Tibial artery (tissue), 4 donors: ENCODE results near the gene NCKAP5.

Experiments
- DNase-seq, 2 donors: peaks; one replicate each; pipeline ENCODE4 v3.0.0-alpha.2; 2019
- H3K27ac ChIP-seq, 2 donors: fragments of 200-600 bp; sonication (generic) in 1 of 2; 1 replicate in 1 of 2; 2 replicates in 1 of 2; pipeline ENCODE4 v1.5.1; 2018 to 2019; ENCODE audit warnings: mild to moderate bottlenecking in 1 of 2
- H3K27me3 ChIP-seq, 2 donors: fragments of 200-600 bp; sonication (generic) in 1 of 2; one replicate each; pipeline versions ENCODE4 v1.5.1 to v1.6.0; 2016 to 2019
- H3K36me3 ChIP-seq, 3 donors: fragments of 200-600 bp; sonication (generic) in 2 of 3; one replicate each; pipeline ENCODE4 v1.5.1; 2016 to 2019; ENCODE audit warnings: mild to moderate bottlenecking in 2 of 3
- H3K4me1 ChIP-seq, 4 donors: fragments of 200-600 bp; sonication (generic) in 2 of 4; 1 replicate in 3 of 4; 2 replicates in 1 of 4; pipeline ENCODE4 v1.5.1; 2016 to 2019
- H3K4me3 ChIP-seq, 2 donors: fragments of 200-600 bp; sonication (generic) in 1 of 2; 1 replicate in 1 of 2; 2 replicates in 1 of 2; pipeline ENCODE4 v1.5.1; 2018 to 2019; ENCODE audit warnings: mild to moderate bottlenecking in 2 of 2
- H3K9me3 ChIP-seq, 3 donors: fragments of 200-600 bp; sonication (generic) in 1 of 3; one replicate each; pipeline ENCODE4 v1.5.1; 2016 to 2019
- CTCF ChIP-seq, 2 experiments: fragments of 200-600 bp in 1 of 2; fragments of 450-650 bp in 1 of 2; IDR thresholded peaks; one replicate each; pipeline ENCODE4 v1.5.1; 2017 to 2019; ENCODE audit warnings: antibody characterized with exemption in 2 of 2, mild to moderate bottlenecking in 1 of 2, moderate library complexity in 1 of 2
- intact Hi-C: fragments of 100-400 bp; cut with DNase I; formaldehyde crosslinking; loops from one replicate; pipeline ENCODE4 v1.15.0; 2023; ENCODE audit warnings: low total_unique reads

NCKAP5 gene

GRCh38 chr2:133599211-133599803 lies 31.0 kb upstream of the NCKAP5 start:
- DNase-seq = no peak
- H3K27me3 ChIP-seq = no peaks in the 10 kb centered on the region
- no peak for TF ChIP-seq CTCF (IDR thresholded peaks at IDR 0.05)
- H3K4me3 ChIP-seq = no peak overlapping the region
- H3K9me3 ChIP-seq = no peaks in the 10 kb centered on the region
- H3K27ac ChIP-seq = no peak overlapping the region
- intact Hi-C loops = no loop called here
- peaks cover 0 to 13% (median 4%) of the 10 kb centered on the region in 4 donors for H3K4me1 ChIP-seq
- no peaks in the 10 kb centered on the region for H3K36me3 ChIP-seq

GRCh38 chr2:133598769-133599168 lies 30.5 kb upstream of the NCKAP5 start:
- Histone ChIP-seq H3K4me3 (no peak overlapping the region), H3K36me3 (no peaks in the 10 kb centered on the region), H3K27me3 (no peaks in the 10 kb centered on the region), H3K4me1 (peaks cover 0 to 13% (median 4%) of the 10 kb centered on the region in 4 donors), H3K27ac (no peak overlapping the region), H3K9me3 (no peaks in the 10 kb centered on the region)
- no peak for TF ChIP-seq CTCF (IDR thresholded peaks at IDR 0.05)
- DNase-seq = no peak
- intact Hi-C loops = no loop called here

DNA sequence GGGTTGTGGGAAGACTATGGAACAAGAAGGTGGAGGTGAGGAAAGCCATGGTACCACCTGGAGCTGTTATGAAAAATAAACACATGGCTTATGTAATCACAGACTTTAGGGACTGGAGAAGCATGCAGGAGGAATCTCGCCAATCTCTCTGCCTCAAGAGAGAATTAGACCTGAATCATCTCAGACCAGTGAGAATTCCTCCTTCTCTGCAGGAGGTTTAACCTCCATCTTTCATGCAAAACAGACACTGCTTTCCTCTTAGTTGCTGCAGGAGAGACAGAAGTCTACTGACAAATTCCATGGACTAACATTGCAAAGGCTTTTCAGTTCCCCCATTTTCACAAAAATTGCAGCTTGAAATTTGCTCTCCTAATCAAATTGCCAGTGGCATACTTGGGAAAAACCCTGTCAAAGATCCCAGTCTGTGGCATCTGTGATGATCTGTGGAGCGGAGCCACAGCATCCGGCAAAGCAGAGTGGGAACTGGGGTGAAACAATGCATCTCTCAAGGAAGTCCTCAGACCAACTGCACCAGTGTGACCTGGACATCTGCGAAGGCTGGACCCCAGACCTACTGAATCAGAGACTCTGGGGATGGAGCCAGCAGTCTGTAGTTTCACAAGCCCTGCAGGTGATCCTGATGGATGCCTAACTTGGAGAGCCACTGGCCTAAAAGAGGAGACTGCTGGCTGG lies 28.6 kb upstream of the NCKAP5 start:
- Histone ChIP-seq H3K4me3 (no peak overlapping the region), H3K27ac (no peak overlapping the region), H3K36me3 (no peaks in the 10 kb centered on the region), H3K4me1 (peaks cover 0 to under 1% (median 0%) of the 10 kb centered on the region in 4 donors), H3K27me3 (no peaks in the 10 kb centered on the region), H3K9me3 (no peaks in the 10 kb centered on the region)
- intact Hi-C loops = no loop called here
- no peak for TF ChIP-seq CTCF (IDR thresholded peaks at IDR 0.05)
- no peak for DNase-seq

DNA sequence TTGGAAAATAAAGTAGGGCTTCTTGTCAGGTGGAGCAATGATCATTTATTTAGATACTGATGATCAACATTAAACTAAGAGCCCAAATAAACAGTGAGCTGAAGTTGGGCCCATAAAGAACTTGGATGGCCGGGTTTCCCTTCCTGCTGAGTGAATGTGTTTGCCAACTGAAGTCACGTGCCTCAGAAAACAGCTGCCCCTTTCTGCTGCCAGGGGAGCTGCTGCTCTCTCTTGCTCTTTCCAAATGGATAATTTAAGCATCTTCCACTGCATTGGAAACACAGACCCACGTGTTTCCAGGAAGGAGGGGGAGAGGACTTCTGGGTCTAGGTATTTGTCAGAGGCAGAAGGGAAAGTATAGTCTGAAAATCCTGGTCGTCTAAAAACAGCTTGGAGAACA lies 22.9 kb upstream of the NCKAP5 start:
- DNase-seq = peak; percentile 43 to 70
- Histone ChIP-seq H3K27ac (no peak overlapping the region), H3K4me3 (no peak overlapping the region)

DNA sequence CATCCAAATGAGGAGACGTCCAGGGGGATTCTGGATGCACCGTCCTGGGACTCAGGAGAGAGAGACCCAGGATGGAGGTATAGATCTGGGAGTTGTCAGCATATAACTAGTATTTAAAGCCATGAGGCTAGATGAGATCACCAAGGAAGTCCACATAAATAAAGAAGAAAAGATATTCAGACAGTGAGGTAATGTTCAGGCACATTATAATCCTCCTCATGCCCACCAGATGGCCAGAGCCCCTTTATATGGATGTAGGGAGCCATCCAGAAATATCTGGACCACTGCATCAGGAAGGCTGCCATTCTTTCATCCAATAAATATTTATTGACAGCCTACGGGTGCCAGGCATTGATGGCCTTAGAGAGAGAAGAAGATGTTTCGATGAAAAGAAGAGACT lies 21.2 kb upstream of the NCKAP5 start:
- Histone ChIP-seq H3K36me3 (no peaks in the 10 kb centered on the region), H3K27me3 (no peaks in the 10 kb centered on the region), H3K27ac (no peak overlapping the region), H3K4me3 (no peak overlapping the region), H3K9me3 (no peaks in the 10 kb centered on the region), H3K4me1 (peaks cover 0 to 15% (median 4%) of the 10 kb centered on the region in 4 donors)
- no peak for TF ChIP-seq CTCF (IDR thresholded peaks at IDR 0.05)
- intact Hi-C loops = no loop called here
- DNase-seq = no peak

More for the DNA sequence above, 22.9 kb upstream of the NCKAP5 start:
- no peaks in the 10 kb centered on the region for H3K27me3 ChIP-seq
- intact Hi-C loops = no loop called here
- H3K9me3 ChIP-seq = no peaks in the 10 kb centered on the region
- H3K36me3 ChIP-seq = no peaks in the 10 kb centered on the region
- no peak for TF ChIP-seq CTCF (IDR thresholded peaks at IDR 0.05)
- peaks cover 0 to 8% (median under 1%) of the 10 kb centered on the region in 4 donors for H3K4me1 ChIP-seq
